Stimulated activated naive CD8-positive, alpha-beta T cell treated with anti-CD3 and anti-CD28 coated beads, Interleukin-15, Interleukin-2, amounts not matched to agents 100 U/mL and 50 U/mL, for 24 hours (primary cell): ENCODE measurements around the gene PLEKHF1.
"Not testable (repeated sequence)": the region's sequence is repeated elsewhere in the genome, so short reads cannot be mapped to it uniquely, and the experiment has no call there.

Source experiments
- ATAC-seq: fragments of 150-1000 bp; cut with Tn5 transposase; one replicate; pipeline ENCODE4 v1.10.0; 2021
- DNase-seq: peaks from one replicate; pipeline ENCODE4 v3.0.0; 2021

The PLEKHF1 gene

GRCh38 chr19:29664753-29665214 lies 477 bp upstream of the PLEKHF1 start:
- peak; percentile 16 for ATAC-seq

GRCh38 chr19:29665826-29666577 lies 741 bp downstream of the PLEKHF1 start:
- peak; percentile 34 for DNase-seq
- no peak for ATAC-seq

More at GRCh38 chr19:29664753-29665214, 477 bp upstream of the PLEKHF1 start:
- no peak for DNase-seq

GRCh38 chr19:29666578-29667386 lies 1.5 kb downstream of the PLEKHF1 start:
- ATAC-seq (no peak), DNase-seq (peak; percentile 43)

- peak; percentile 28 for DNase-seq
- ATAC-seq = no peak
Observed at GRCh38 chr19:29667387-29667783, 2.1 kb downstream of the PLEKHF1 start.

GRCh38 chr19:29667901-29668341 lies 2.7 kb downstream of the PLEKHF1 start:
- ATAC-seq (peak; percentile 29), DNase-seq (peak; percentile 60)

GRCh38 chr19:29668746-29669609 lies 3.7 kb downstream of the PLEKHF1 start:
- DNase-seq (peak; percentile 41), ATAC-seq (no peak)

- no peak for DNase-seq
- no peak for ATAC-seq
Observed at GRCh38 chr19:29670255-29670654, 5.0 kb downstream of the PLEKHF1 start.

GRCh38 chr19:29671026-29671392 lies 5.7 kb downstream of the PLEKHF1 start:
- ATAC-seq, DNase-seq: not testable (repeated sequence)

GRCh38 chr19:29671393-29672160 lies 6.3 kb downstream of the PLEKHF1 start:
- DNase-seq = peak; percentile 83
- ATAC-seq = peak; percentile 67

GRCh38 chr19:29672319-29672932 lies 7.2 kb downstream of the PLEKHF1 start:
- DNase-seq (no peak), ATAC-seq (no peak)

- ATAC-seq (peak; percentile 81), DNase-seq (peak; percentile 83)
Observed at GRCh38 chr19:29672933-29673336, 7.7 kb downstream of the PLEKHF1 start.

GRCh38 chr19:29673451-29674371 lies 8.4 kb downstream of the PLEKHF1 start:
- DNase-seq = no peak
- ATAC-seq = no peak

GRCh38 chr19:29674374-29675119 lies 9.3 kb downstream of the PLEKHF1 start:
- DNase-seq (no peak), ATAC-seq (no peak)

- DNase-seq (no peak), ATAC-seq (no peak)
Observed at GRCh38 chr19:29675120-29675649, 9.9 kb downstream of the PLEKHF1 start.

- ATAC-seq (no peak), DNase-seq (no peak)
Observed at GRCh38 chr19:29675650-29676186, 10.5 kb downstream of the PLEKHF1 start.

GRCh38 chr19:29676586-29676985 lies 11.3 kb downstream of the PLEKHF1 start:
- DNase-seq = no peak
- ATAC-seq = no peak

GRCh38 chr19:29677001-29677817 lies 11.9 kb downstream of the PLEKHF1 start:
- DNase-seq (no peak), ATAC-seq (no peak)
